DMS53 treated with DMSO at 0.1 percent for 48 hours (cell line): ENCODE data around the gene GNAL.

Experiments
- DNase-seq: peaks from one replicate; lab custom pipeline; 2025; ENCODE audit not compliant: unreplicated experiment; lab: John Stamatoyannopoulos, UW

GNAL gene

GRCh38 chr18:11802586-11802985, 113.5 kb downstream of the GNAL start:
- DNase-seq = no peak

GRCh38 chr18:11807233-11807632, 118.2 kb downstream of the GNAL start:
- no peak for DNase-seq

- peak; percentile 48 for DNase-seq
These were observed 119.2 kb downstream of the GNAL start for GRCh38 chr18:11808001-11808855.

- DNase-seq = no peak
These were observed 120.8 kb downstream of the GNAL start for GRCh38 chr18:11809895-11810294.

- no peak for DNase-seq
These were observed 121.3 kb downstream of the GNAL start for GRCh38 chr18:11810379-11810778.

- DNase-seq = no peak
These were observed 121.9 kb downstream of the GNAL start for GRCh38 chr18:11811009-11811408.

- DNase-seq = no peak
These were observed 128.2 kb downstream of the GNAL start for GRCh38 chr18:11817229-11817628.

- DNase-seq = no peak
These were observed 129.6 kb downstream of the GNAL start for GRCh38 chr18:11818486-11819203.

- DNase-seq = no peak
These were observed 130.9 kb downstream of the GNAL start for GRCh38 chr18:11819938-11820337.

GRCh38 chr18:11820697-11821096, 131.6 kb downstream of the GNAL start:
- no peak for DNase-seq

GRCh38 chr18:11821208-11821607, 132.1 kb downstream of the GNAL start:
- DNase-seq = no peak

GRCh38 chr18:11821643-11822237, 132.7 kb downstream of the GNAL start:
- no peak for DNase-seq

- DNase-seq = no peak
These were observed 134.5 kb downstream of the GNAL start for GRCh38 chr18:11823545-11823944.

- no peak for DNase-seq
These were observed 137.8 kb downstream of the GNAL start for GRCh38 chr18:11826836-11827235.

GRCh38 chr18:11828786-11829432, 139.8 kb downstream of the GNAL start:
- DNase-seq = no peak

GRCh38 chr18:11830585-11830984, 141.5 kb downstream of the GNAL start:
- DNase-seq = no peak

GRCh38 chr18:11831921-11832320, 142.9 kb downstream of the GNAL start:
- DNase-seq = no peak

- DNase-seq = no peak
These were observed 145.7 kb downstream of the GNAL start for GRCh38 chr18:11834772-11835171.

- no peak for DNase-seq
These were observed 150.5 kb downstream of the GNAL start for GRCh38 chr18:11839556-11839955.

- DNase-seq = no peak
These were observed 151.4 kb downstream of the GNAL start for GRCh38 chr18:11840493-11840892.

- no peak for DNase-seq
These were observed 153.5 kb downstream of the GNAL start for GRCh38 chr18:11842562-11842961.
